Tibial nerve (tissue), 4 donors: ENCODE results near the gene PREX1.

ENCODE experiments used
- CTCF ChIP-seq, 5 experiments: fragments of 200-600 bp in 3 of 5; fragments of 450-650 bp in 2 of 5; sonication (generic) in 3 of 5; IDR thresholded peaks; one replicate each; pipeline ENCODE4 v1.5.1; 2016 to 2019; ENCODE audit warnings: antibody characterized with exemption in 5 of 5, mild to moderate bottlenecking in 3 of 5, moderate library complexity in 2 of 5
- EP300 ChIP-seq, 2 donors: sonication (generic); formaldehyde crosslinking; IDR thresholded peaks; one replicate each; pipeline ENCODE4 v1.6.1; 2017; ENCODE audit warnings: antibody characterized with exemption in 2 of 2, mild to moderate bottlenecking in 1 of 2
- POLR2A ChIP-seq, 2 donors: fragments of 450-650 bp; IDR thresholded peaks; one replicate each; pipeline ENCODE4 v1.6.1; 2017; ENCODE audit warnings: antibody characterized with exemption in 2 of 2, mild to moderate bottlenecking in 2 of 2, moderate library complexity in 2 of 2

- TF ChIP-seq CTCF (IDR thresholded peaks at IDR 0.05) (no peak), POLR2A (IDR thresholded peaks at IDR 0.05) (no peak), EP300 (IDR thresholded peaks at IDR 0.05) (no peak)
Observed at GRCh38 chr20:48804300-48804980, 23.4 kb downstream of the PREX1 start.
